Right atrium auricular region (tissue), 2 donors: ENCODE results near the gene ZFX. TPM values are rescaled to one million over a fixed set of nuclear protein-coding genes. Genes with fewer than 3 reads are reported as not detected.
"Not testable (repeated sequence)": the region's sequence is repeated elsewhere in the genome, so short reads cannot be mapped to it uniquely, and the experiment has no call there.

Experiments used
- DNase-seq: peaks from one replicate; pipeline ENCODE4 v3.0.0-alpha.2; 2019; ENCODE audit warnings: low spot score
- H3K27ac ChIP-seq, 2 donors: fragments of 200-600 bp; sonication (generic); 1 replicate in 1 of 2; 2 replicates in 1 of 2; pipeline ENCODE4 v1.5.1; 2016 to 2019
- H3K27me3 ChIP-seq, 2 donors: fragments of 200-600 bp; sonication (generic); one replicate each; pipeline versions ENCODE4 v1.5.1 to v1.6.0; 2017 to 2019
- H3K36me3 ChIP-seq: fragments of 200-600 bp; sonication (generic); one replicate; pipeline ENCODE4 v1.5.1; 2016
- H3K4me1 ChIP-seq, 2 donors: fragments of 200-600 bp; sonication (generic); one replicate each; pipeline versions ENCODE4 v1.5.1 to v1.6.0; 2017 to 2019
- H3K4me3 ChIP-seq, 2 donors: fragments of 200-600 bp; sonication (generic); 1 replicate in 1 of 2; 2 replicates in 1 of 2; pipeline ENCODE4 v1.5.1; 2017 to 2019; ENCODE audit warnings: mild to moderate bottlenecking in 1 of 2, moderate library complexity in 1 of 2
- H3K9me3 ChIP-seq, 2 donors: fragments of 200-600 bp; sonication (generic); one replicate each; pipeline ENCODE4 v1.5.1; 2019
- CTCF ChIP-seq, 2 donors: fragments of 200-600 bp; sonication (generic); IDR thresholded peaks; one replicate each; pipeline ENCODE4 v1.5.1; 2019; ENCODE audit warnings: antibody characterized with exemption in 2 of 2
- total RNA-seq, 2 donors: library from RNA; depleted of rRNA; stranded (reverse); fragments of >200 nt; gene quantifications; one replicate each; pipeline ENCODE4 v1.1.0, GENCODE V29; 2016

The ZFX gene
- total RNA-seq, 2 donors from 2014 or later = 32.6 to 36.6 TPM

GRCh38 chrX:24124244-24124799 lies 25.2 kb upstream of the ZFX start:
- no peaks in the 10 kb centered on the region for H3K9me3 ChIP-seq

GRCh38 chrX:24125028-24125612 lies 24.4 kb upstream of the ZFX start:
- DNase-seq = no peak
- Histone ChIP-seq H3K4me1 (no peaks in the 10 kb centered on the region), H3K27ac (no peak overlapping the region), H3K36me3 (no peaks in the 10 kb centered on the region), H3K9me3 (no peaks in the 10 kb centered on the region), H3K4me3 (no peak overlapping the region), H3K27me3 (no peaks in the 10 kb centered on the region)
- no peak for TF ChIP-seq CTCF (IDR thresholded peaks at IDR 0.05)

More at GRCh38 chrX:24124244-24124799, 25.2 kb upstream of the ZFX start:
- H3K4me3 ChIP-seq = no peak overlapping the region
- H3K4me1 ChIP-seq = no peaks in the 10 kb centered on the region
- TF ChIP-seq CTCF (IDR thresholded peaks at IDR 0.05) = no peak
- no peak for DNase-seq
- H3K27ac ChIP-seq = no peak overlapping the region
- H3K27me3 ChIP-seq = no peaks in the 10 kb centered on the region
- H3K36me3 ChIP-seq = no peaks in the 10 kb centered on the region

GRCh38 chrX:24131476-24131875 lies 18.1 kb upstream of the ZFX start:
- no peak for TF ChIP-seq CTCF (IDR thresholded peaks at IDR 0.05)
- H3K27me3 ChIP-seq = no peaks in the 10 kb centered on the region

GRCh38 chrX:24133312-24133711 lies 16.2 kb upstream of the ZFX start:
- Histone ChIP-seq H3K4me1 (no peaks in the 10 kb centered on the region), H3K27me3 (no peaks in the 10 kb centered on the region), H3K27ac (no peak overlapping the region), H3K4me3 (no peak overlapping the region), H3K36me3 (no peaks in the 10 kb centered on the region), H3K9me3 (no peaks in the 10 kb centered on the region)
- DNase-seq = no peak
- no peak for TF ChIP-seq CTCF (IDR thresholded peaks at IDR 0.05)

More at GRCh38 chrX:24131476-24131875, 18.1 kb upstream of the ZFX start:
- no peak for DNase-seq
- H3K4me1 ChIP-seq = no peaks in the 10 kb centered on the region
- H3K36me3 ChIP-seq = no peaks in the 10 kb centered on the region
- H3K27ac ChIP-seq = no peak overlapping the region
- H3K4me3 ChIP-seq = no peak overlapping the region
- H3K9me3 ChIP-seq = no peaks in the 10 kb centered on the region

DNA sequence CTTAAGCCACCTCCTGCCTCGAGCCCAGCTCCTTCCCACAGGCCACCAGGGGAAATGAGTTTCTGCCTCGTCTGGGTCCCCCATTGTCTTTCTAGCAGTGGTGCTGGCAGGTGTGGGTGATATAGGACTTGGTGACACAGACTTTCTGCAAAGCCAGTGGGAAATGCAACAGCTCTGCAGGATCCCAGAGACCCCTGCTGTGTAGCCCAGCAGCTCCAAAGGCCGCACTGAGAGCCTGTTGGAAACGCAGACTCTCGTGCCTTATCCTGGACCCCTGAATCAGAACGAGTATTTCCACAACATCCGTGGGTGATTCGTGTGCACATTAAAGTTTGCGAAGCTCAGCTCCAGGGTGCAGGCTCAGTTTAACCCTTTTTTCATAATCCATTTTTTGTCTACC lies 13.8 kb upstream of the ZFX start:
- H3K4me1 ChIP-seq, H3K4me3 ChIP-seq, H3K27ac ChIP-seq, H3K36me3 ChIP-seq, H3K27me3 ChIP-seq, DNase-seq, H3K9me3 ChIP-seq: not testable (repeated sequence)

DNA sequence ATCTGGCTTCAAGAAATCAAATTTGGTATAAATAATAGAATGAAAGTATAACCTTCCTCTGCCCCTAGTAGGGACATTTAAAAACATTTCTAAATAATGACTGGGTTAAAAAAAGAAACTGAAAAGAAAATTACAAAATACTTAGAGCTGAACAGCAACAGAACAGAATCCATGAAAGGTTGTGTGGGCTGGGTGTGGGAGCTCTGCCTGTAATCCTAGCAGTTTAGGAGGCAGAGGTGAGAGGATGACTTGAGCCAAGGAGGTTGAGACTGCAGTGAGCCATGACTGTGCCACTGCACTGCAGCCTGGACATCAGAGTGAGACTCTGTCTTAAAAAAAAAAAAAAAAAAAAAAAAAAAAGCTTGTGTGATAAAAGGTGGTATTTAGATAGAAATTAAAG lies 12.3 kb upstream of the ZFX start:
- no peak overlapping the region for H3K4me3 ChIP-seq
- H3K4me1 ChIP-seq = no peaks in the 10 kb centered on the region
- no peaks in the 10 kb centered on the region for H3K9me3 ChIP-seq
- no peaks in the 10 kb centered on the region for H3K27me3 ChIP-seq
- DNase-seq = no peak
- no peaks in the 10 kb centered on the region for H3K36me3 ChIP-seq
- no peak overlapping the region for H3K27ac ChIP-seq
- TF ChIP-seq CTCF (IDR thresholded peaks at IDR 0.05) = no peak

DNA sequence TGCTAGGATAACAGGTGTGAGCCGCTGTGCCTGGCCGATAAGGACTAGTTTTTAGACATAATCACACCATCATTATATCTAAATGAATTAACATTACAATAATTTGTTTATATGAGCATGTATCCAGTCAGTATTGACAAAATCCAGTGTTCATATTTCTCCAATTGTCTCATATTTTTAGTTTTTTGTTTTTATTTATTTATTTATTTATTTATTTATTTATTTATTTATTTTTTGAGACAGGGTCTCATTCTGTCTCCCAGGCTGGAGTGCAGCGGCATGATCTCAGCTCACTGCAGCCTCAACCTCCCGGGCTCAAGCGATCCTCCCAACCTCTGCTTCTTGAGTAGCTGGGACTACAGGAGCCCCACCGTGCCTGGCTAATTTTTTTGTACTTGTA lies 5.5 kb upstream of the ZFX start:
- not testable (repeated sequence) for DNase-seq, H3K27ac ChIP-seq, H3K4me3 ChIP-seq, H3K9me3 ChIP-seq, H3K36me3 ChIP-seq, H3K27me3 ChIP-seq
- peaks cover 0 to 19% of the 10 kb centered on the region in 2 donors for H3K4me1 ChIP-seq
